ENCODE measurements around the gene PPP1R36.

- no peak for TF ChIP-seq POLR2A (IDR thresholded peaks at IDR 0.05)
- no peak for TF ChIP-seq CTCF (IDR thresholded peaks at IDR 0.05)
- TF ChIP-seq POLR2AphosphoS5 (IDR thresholded peaks at IDR 0.05) = no peak
- TF ChIP-seq EP300 (IDR thresholded peaks at IDR 0.05) = no peak
Observed at GRCh38 chr14:64574371-64575107, 24.8 kb downstream of the PPP1R36 start.

Data from sigmoid colon (tissue), 4 donors.